GM19395 (cell line): ENCODE data around the gene ITPRIPL2.
A peak's percentile ranks its signal among the peaks of the same experiment; 100 is the strongest.

Source experiments
- ATAC-seq: cut with Tn5 transposase; IDR thresholded peaks from one replicate; pipeline ENCODE4 v1.9.1; 2021; ENCODE audit warnings: mild to moderate bottlenecking, moderate library complexity; ENCODE audit not compliant: unreplicated experiment

ITPRIPL2 gene

GRCh38 chr16:19093631-19094541 lies 19.9 kb upstream of the ITPRIPL2 start:
- no peak for ATAC-seq

- no peak for ATAC-seq
Measured at GRCh38 chr16:19094542-19095365, 19.0 kb upstream of the ITPRIPL2 start.

GRCh38 chr16:19095654-19096053 lies 18.1 kb upstream of the ITPRIPL2 start:
- peak; percentile 53 for ATAC-seq

GRCh38 chr16:19098173-19098572 lies 15.6 kb upstream of the ITPRIPL2 start:
- no peak for ATAC-seq

- ATAC-seq: no peak
Measured at GRCh38 chr16:19102187-19102872, 11.4 kb upstream of the ITPRIPL2 start.

GRCh38 chr16:19104607-19105006 lies 9.2 kb upstream of the ITPRIPL2 start:
- ATAC-seq: no peak

- no peak for ATAC-seq
Measured at GRCh38 chr16:19105131-19105530, 8.6 kb upstream of the ITPRIPL2 start.

GRCh38 chr16:19105891-19106624 lies 7.7 kb upstream of the ITPRIPL2 start:
- no peak for ATAC-seq

GRCh38 chr16:19106625-19107020 lies 7.1 kb upstream of the ITPRIPL2 start:
- no peak for ATAC-seq

- no peak for ATAC-seq
Measured at GRCh38 chr16:19108409-19109287, 5.1 kb upstream of the ITPRIPL2 start.

- ATAC-seq: no peak
Measured at GRCh38 chr16:19109288-19109664, 4.5 kb upstream of the ITPRIPL2 start.

- no peak for ATAC-seq
Measured at GRCh38 chr16:19110537-19111360, 3.0 kb upstream of the ITPRIPL2 start.

GRCh38 chr16:19112099-19112407 lies 1.7 kb upstream of the ITPRIPL2 start:
- no peak for ATAC-seq

- ATAC-seq: peak; percentile 38
Measured at GRCh38 chr16:19114359-19115147, 789 bp downstream of the ITPRIPL2 start.

GRCh38 chr16:19115148-19116021 lies 1.6 kb downstream of the ITPRIPL2 start:
- no peak for ATAC-seq

- ATAC-seq: no peak
Measured at GRCh38 chr16:19116711-19117449, 3.1 kb downstream of the ITPRIPL2 start.
